Thymus (tissue), 11 donors: ENCODE measurements around the gene NECTIN1. TPM values are rescaled to one million over a fixed set of nuclear protein-coding genes. Genes with fewer than 3 reads are reported as not detected.

Experiments used
- DNase-seq, 9 donors: peaks; one replicate each; pipeline ENCODE4 v3.0.0-alpha.2; 2013; ENCODE audit warnings: low spot score in 9 of 9, low read depth in 6 of 9, missing footprints in 1 of 9
- H3K27ac ChIP-seq, 2 donors: one replicate each; pipeline ENCODE4 v1.5.1; 2013; ENCODE audit warnings: control low read depth in 1 of 2, low read depth in 1 of 2, low read length in 1 of 2, mild to moderate bottlenecking in 1 of 2, moderate library complexity in 1 of 2
- H3K27me3 ChIP-seq, 2 donors: one replicate each; pipeline ENCODE4 v1.5.1; 2013; ENCODE audit warnings: low read length in 1 of 2; ENCODE audit not compliant: control insufficient read depth in 2 of 2, insufficient read depth in 1 of 2
- H3K36me3 ChIP-seq, 2 donors: one replicate each; pipeline ENCODE4 v1.5.1; 2013; ENCODE audit warnings: low read length in 1 of 2, mild to moderate bottlenecking in 1 of 2, moderate library complexity in 1 of 2; ENCODE audit not compliant: control insufficient read depth in 2 of 2, insufficient read depth in 2 of 2
- H3K4me1 ChIP-seq, 2 donors: one replicate each; pipeline ENCODE4 v1.5.1; 2013; ENCODE audit warnings: low read length in 2 of 2; ENCODE audit not compliant: control insufficient read depth in 2 of 2, insufficient read depth in 2 of 2
- H3K4me3 ChIP-seq, 2 donors: one replicate each; pipeline ENCODE4 v1.5.1; 2013; ENCODE audit warnings: low read length in 2 of 2, control low read depth in 1 of 2, mild to moderate bottlenecking in 1 of 2
- H3K9me3 ChIP-seq, 2 donors: one replicate each; pipeline ENCODE4 v1.5.1; 2013; ENCODE audit warnings: low read length in 1 of 2, mild to moderate bottlenecking in 1 of 2; ENCODE audit not compliant: control insufficient read depth in 2 of 2, insufficient read depth in 1 of 2
- WGBS: extraction: QIAGEN DNeasy Blood & Tissue Kit; methylation state at CpG from one replicate; pipeline ENCODE4 v1.1.7; 2013; 5-methylcytosine and 5-hydroxymethylcytosine counted together
- polyA plus RNA-seq: library from polyadenylated mRNA; stranded (reverse); fragments of 200-250 nt; gene quantifications from one replicate; pipeline ENCODE4 v1.2.3, GENCODE V29; 2013
- total RNA-seq: library from RNA; stranded (reverse); fragments of 120-200 nt; gene quantifications from one replicate; pipeline ENCODE4 v1.2.4, GENCODE V29; 2013
- donor health status: healthy.

The NECTIN1 gene
- total and polyA plus RNA-seq, 2 donors = 6.5 to 11.7 TPM

DNA sequence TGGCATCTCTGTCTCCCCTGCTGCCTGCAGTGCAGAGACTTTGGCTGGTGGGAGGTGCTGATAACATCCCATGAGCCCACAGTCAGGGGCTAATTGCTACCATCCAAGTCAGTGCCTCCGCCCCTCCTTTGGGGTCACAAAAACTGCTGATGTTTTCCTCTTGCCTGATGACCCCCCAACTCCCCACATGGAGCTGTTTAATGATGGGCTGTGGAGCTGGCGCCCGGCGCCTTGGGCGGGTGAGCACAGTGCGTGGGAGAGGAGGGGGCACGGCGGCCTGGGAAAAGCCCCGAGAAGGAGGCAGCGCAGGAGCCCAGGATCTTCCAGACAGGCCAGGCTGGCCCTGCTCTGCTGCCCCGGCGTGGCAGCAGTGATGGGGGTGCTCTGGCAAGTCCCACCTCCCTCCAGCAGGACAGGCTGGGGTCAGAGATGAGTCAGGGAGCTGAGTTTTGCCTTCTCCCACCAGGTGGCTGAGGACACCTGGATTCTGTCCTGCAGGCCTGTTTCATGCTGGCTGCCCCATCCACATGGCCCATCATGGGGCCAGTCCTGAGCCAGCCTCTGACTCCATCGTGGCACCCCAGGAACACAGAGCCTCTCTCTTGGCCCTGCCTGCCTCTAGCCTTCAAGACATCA is 43.8 kb downstream of the NECTIN1 start:
- Histone ChIP-seq H3K4me3 (no peak overlapping the region), H3K36me3 (no peaks in the 10 kb centered on the region), H3K27ac (no peak overlapping the region), H3K27me3 (peaks cover 0 to 4% of the 10 kb centered on the region in 2 donors), H3K9me3 (no peaks in the 10 kb centered on the region), H3K4me1 (peaks cover 1 to 42% of the 10 kb centered on the region in 2 donors)
- WGBS = 97% methylated on average over 13 of the region's 13 CpGs
- DNase-seq = no peak

DNA sequence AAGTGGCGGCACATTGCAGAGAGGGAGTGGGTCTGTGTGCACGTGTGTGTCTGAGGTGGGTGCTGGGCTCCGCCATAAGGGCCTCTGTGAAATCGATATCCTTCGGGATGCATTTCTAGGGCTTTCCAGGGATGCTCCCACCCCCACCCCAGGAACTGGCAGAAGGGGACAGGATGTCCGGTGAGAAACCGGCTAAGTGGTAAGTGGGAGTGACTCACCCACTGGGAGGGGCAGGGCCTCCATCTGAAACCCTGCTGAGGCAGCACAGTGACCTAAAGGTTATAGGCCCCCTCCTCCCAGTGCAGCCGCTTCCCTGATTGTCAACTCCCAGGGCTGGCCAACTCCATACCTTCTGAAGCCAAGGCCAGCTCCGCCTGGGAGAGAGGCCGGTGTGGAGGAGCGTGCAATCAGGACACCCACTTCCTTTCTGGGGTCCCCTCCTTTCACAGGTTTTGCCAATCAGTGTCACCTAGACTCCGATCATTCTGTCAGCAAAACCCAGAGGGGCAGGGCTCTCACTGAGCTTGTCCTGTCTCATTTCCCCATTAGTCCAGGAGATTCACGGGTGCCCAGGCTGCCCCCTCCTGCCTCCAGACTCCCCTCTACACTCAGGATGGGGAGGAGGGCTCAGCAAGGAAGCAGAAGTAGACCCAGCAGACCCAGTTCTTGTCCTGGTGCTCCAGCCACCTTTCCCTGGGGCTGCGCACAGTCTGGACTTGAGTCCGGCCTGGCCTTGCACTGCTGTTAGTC is 44.5 kb downstream of the NECTIN1 start:
- no peak overlapping the region for H3K4me3 ChIP-seq
- 82% methylated on average over 15 of the region's 15 CpGs for WGBS
- no peaks in the 10 kb centered on the region for H3K9me3 ChIP-seq
- peaks cover 0 to 37% of the 10 kb centered on the region in 2 donors for H3K4me1 ChIP-seq
- no peak for DNase-seq
- peak overlapping the region in 1 of 2 donors; percentile 60 for H3K27ac ChIP-seq
- no peaks in the 10 kb centered on the region for H3K36me3 ChIP-seq
- H3K27me3 ChIP-seq = peaks cover 0 to 4% of the 10 kb centered on the region in 2 donors

DNA sequence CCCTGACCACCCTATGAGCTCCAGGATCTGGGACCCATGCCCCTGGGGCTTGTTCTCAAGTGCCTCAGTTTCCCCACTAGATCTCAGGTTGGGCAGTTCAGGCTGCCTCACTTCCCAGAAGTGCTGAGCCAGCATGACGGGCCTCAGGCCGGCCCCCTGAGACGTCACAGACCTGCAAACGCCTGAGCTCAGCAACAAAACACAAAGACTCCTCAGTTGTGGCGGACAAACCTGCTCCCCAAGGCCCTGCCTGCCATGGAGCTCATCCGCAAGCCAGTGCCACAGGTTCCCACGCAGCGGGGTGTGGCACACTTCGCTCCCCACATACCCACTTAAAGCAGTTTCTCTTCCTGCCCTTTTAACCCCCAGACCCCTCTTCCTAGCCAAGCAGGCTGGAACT is 45.2 kb downstream of the NECTIN1 start:
- Histone ChIP-seq H3K4me3 (no peak overlapping the region), H3K36me3 (no peaks in the 10 kb centered on the region), H3K9me3 (no peaks in the 10 kb centered on the region), H3K27ac (peak overlapping the region; percentile 60 to 64), H3K27me3 (peaks cover 0 to 4% of the 10 kb centered on the region in 2 donors), H3K4me1 (peaks cover 0 to 33% of the 10 kb centered on the region in 2 donors)
- DNase-seq = no peak
- 65% methylated on average over 9 of the region's 9 CpGs for WGBS

DNA sequence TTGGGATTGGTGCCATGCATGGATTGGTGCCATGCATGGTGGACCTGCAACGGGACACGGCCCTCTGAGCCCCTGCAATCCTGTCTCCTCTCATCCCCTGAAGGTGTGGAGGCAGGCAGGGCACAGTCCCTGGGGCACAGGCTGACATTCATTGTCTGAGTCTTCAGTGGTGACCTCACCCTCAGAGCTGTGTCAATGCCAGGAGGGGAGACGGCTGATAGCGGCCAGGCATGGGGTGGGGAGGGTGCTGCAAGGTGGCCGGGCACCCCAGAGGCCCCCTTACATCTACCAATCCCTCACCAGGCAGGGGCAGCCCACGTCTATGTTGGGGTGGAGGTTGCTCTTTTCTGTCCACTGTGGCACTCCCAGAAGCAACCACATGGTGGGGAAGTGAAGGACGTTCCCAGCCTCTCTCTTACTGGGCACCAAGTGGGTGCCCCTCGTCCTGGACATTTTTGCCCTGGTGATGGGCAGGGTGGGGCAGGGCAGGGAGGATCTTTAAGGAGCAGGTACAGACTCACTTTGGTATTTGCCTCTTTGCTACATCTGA is 47.6 kb downstream of the NECTIN1 start:
- Histone ChIP-seq H3K4me1 (peaks cover 0 to 22% of the 10 kb centered on the region in 2 donors), H3K27ac (no peak overlapping the region)
- 84% methylated on average over 8 of the region's 8 CpGs for WGBS

DNA sequence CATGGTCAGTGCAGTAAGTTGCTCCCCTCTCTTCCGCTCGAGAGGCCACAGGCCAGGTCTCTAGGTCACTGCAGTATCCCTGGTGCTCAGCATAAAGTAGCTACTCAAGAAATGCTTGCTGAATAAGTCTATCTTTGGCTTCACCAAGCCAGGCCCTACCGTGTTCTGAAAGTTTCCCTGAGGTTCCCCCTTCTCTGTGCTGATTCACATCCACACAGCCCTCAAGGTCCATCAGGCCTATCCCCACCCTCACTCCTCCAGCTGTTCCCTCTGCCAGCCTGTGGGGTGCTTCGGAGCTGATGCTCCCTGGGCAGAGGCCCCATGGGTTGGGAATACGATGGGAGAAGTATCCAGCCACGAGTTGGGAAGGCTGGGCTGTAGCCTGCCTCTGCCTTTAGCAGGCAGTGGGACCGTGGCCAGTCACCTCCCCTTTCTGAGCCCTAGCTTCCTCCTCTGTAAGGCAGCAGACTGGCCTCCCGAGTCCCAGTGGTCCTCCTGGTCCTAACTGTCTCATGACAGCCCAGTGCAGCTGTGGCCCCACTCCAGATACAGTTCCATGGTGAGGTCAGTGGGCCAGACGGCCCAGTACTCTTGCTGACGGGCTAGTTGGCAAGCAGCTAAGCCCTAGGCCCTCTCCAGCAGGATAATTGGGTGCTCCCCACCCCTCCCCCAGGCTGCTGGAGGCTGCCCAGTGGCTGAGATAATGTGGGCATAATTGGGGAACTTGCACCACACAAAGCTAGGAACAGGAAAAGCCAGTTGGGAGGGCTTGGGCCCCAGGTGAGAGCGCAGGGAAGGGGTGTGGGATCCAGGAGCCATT is 48.2 kb downstream of the NECTIN1 start:
- DNase-seq = no peak
- Histone ChIP-seq H3K36me3 (no peaks in the 10 kb centered on the region), H3K27ac (no peak overlapping the region), H3K4me1 (peaks cover 0 to 20% of the 10 kb centered on the region in 2 donors), H3K4me3 (no peak overlapping the region), H3K27me3 (peaks cover 0 to 2% of the 10 kb centered on the region in 2 donors), H3K9me3 (peaks cover 0 to 18% of the 10 kb centered on the region in 2 donors)
- WGBS = 89% methylated on average over 11 of the region's 11 CpGs

More for the DNA sequence above, 47.6 kb downstream of the NECTIN1 start:
- no peaks in the 10 kb centered on the region for H3K36me3 ChIP-seq
- no peak for DNase-seq
- H3K27me3 ChIP-seq = peaks cover 0 to 2% of the 10 kb centered on the region in 2 donors
- H3K4me3 ChIP-seq = no peak overlapping the region
- H3K9me3 ChIP-seq = peaks cover 0 to 18% of the 10 kb centered on the region in 2 donors

DNA sequence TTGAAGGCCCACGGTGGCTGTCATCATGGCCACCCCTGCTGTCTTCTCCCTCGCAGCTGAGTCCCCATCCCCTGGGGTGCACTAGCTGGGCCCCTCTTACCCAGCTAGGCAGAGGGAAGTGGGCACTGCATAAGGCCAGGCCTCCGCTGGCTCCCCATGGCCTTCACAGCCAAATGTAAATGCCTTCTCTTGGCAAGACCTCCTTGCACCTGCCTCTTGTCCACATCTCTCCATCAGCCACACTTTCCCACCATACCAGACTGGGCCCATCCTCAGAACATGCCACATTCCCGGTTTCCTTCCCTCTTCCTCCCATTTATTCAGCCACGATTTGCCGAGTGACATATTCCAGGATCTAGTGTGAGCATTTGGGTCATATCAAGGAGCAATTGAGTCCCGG is 49.7 kb downstream of the NECTIN1 start:
- H3K36me3 ChIP-seq = no peaks in the 10 kb centered on the region
- no peaks in the 10 kb centered on the region for H3K27me3 ChIP-seq
- peaks cover 0 to 14% of the 10 kb centered on the region in 2 donors for H3K4me1 ChIP-seq
- no peak overlapping the region for H3K27ac ChIP-seq
- H3K9me3 ChIP-seq = peaks cover 0 to 18% of the 10 kb centered on the region in 2 donors
- no peak for DNase-seq
- WGBS = 96% methylated on average over 7 of the region's 7 CpGs
- no peak overlapping the region for H3K4me3 ChIP-seq

DNA sequence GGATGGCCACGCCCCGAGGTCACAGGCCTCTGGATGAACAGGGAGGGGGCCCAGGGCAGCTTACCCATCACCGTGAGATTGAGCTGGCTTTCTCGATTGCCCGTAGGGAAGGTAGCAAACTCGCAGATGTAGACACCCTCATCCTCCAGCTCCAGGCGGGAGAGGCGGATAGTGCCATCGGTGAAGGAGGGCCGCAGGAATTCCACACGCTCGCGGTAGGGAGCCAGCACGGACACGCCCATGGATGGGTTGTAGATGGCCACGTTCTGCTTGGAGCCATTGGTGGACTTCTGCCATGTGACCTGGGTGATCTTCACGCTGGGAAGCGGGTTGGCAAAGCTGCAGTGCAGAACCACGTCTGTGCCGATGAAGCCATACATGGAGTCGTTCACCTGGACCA is 50.6 kb downstream of the NECTIN1 start:
- Histone ChIP-seq H3K9me3 (peaks cover 0 to 18% of the 10 kb centered on the region in 2 donors), H3K27ac (no peak overlapping the region), H3K4me1 (peaks cover 5 to 13% of the 10 kb centered on the region in 2 donors), H3K27me3 (peaks cover 0 to 3% of the 10 kb centered on the region in 2 donors), H3K4me3 (no peak overlapping the region), H3K36me3 (no peaks in the 10 kb centered on the region)
- no peak for DNase-seq
- 97% methylated on average over 21 of the region's 21 CpGs for WGBS

DNA sequence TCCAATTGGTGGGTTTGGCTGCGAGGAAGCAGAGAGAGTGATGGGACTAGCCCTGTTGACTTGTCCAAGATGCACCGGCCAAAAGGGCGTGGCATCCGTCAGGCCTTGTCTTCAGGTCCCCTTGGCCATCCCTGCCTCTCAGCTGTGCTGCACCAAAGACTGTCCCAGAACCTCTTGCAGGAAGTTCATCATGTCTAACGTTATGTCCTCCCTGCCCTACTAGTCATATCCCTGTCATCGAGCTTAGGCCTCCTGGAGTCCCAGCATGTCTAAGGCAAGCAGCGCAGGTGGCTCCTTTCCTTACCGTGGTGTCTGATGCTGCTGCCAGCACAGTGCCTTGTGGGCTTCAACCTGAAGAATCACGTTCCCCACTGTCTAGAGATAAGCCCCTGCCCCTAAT is 51.2 kb downstream of the NECTIN1 start:
- Histone ChIP-seq H3K4me3 (no peak overlapping the region), H3K27me3 (peaks cover 0 to 3% of the 10 kb centered on the region in 2 donors), H3K9me3 (peaks cover 0 to 18% of the 10 kb centered on the region in 2 donors), H3K36me3 (no peaks in the 10 kb centered on the region), H3K4me1 (peaks cover 5 to 19% of the 10 kb centered on the region in 2 donors), H3K27ac (no peak overlapping the region)
- 98% methylated on average over 9 of the region's 9 CpGs for WGBS
- no peak for DNase-seq
